IMR-90 (cell line): ENCODE results near the gene SENP7. TPM values are rescaled to one million over a fixed set of nuclear protein-coding genes. Genes with fewer than 3 reads are reported as not detected.
"Not testable (repeated sequence)": the region's sequence is repeated elsewhere in the genome, so short reads cannot be mapped to it uniquely, and the experiment has no call there.

Source experiments
- ATAC-seq: fragments of 200-7000 bp; cut with Tn5 transposase; 2 replicates; pipeline ENCODE4 v1.9.1; 2020; ENCODE audit warnings: low read depth, mild to moderate bottlenecking, moderate library complexity
- BruUV-seq: library from RNA; stranded (reverse); fragments of 400-500 nt; replicated peaks from 2 replicates; lab custom pipeline; 2021; lab: Mats Ljungman, UMichigan
- CTCF ChIA-PET: fragments of 300-600 bp; formaldehyde crosslinking; extraction: SDS; loops from one replicate; lab custom pipeline; 2021; ENCODE audit warnings: antibody characterized with exemption; lab: Yijun Ruan, JAX
- POLR2A ChIA-PET: fragments of 300-600 bp; sonication (Branson Sonifier 250); formaldehyde crosslinking; loops from one replicate; lab custom pipeline; 2022; ENCODE audit warnings: antibody characterized with exemption; ENCODE audit not compliant: unreplicated experiment; lab: Charles Lee
- DNase-seq: peaks from one replicate; pipeline ENCODE4 v3.0.0; 2013
- H2AFZ ChIP-seq: replicated peaks from 2 replicates; pipeline ENCODE3; 2013; ENCODE audit warnings: low read length, mild to moderate bottlenecking; ENCODE audit not compliant: poor library complexity
- H2AK5ac ChIP-seq: 2 replicates; pipeline ENCODE4 v1.6.1; 2013; ENCODE audit warnings: low read depth, low read length, inconsistent platforms
- H2AK9ac ChIP-seq: replicated peaks from 2 replicates; pipeline ENCODE3; 2013; ENCODE audit warnings: mild to moderate bottlenecking, low read depth, low read length, moderate library complexity; ENCODE audit not compliant: poor library complexity
- H2BK120ac ChIP-seq: 2 replicates; pipeline ENCODE4 v1.6.1; 2013; ENCODE audit warnings: low read depth, low read length, inconsistent platforms
- H2BK15ac ChIP-seq: 3 replicates; pipeline ENCODE4 v1.6.1; 2013; ENCODE audit warnings: low read depth, low read length, inconsistent platforms
- H2BK20ac ChIP-seq: 2 replicates; pipeline ENCODE4 v1.6.1; 2013; ENCODE audit warnings: low read depth, mild to moderate bottlenecking, inconsistent platforms, low read length, moderate library complexity
- H2BK5ac ChIP-seq: 2 replicates; pipeline ENCODE4 v1.6.1; 2013; ENCODE audit warnings: mild to moderate bottlenecking, low read depth, low read length, inconsistent platforms; ENCODE audit not compliant: poor library complexity, severe bottlenecking
- H3K14ac ChIP-seq: replicated peaks from 2 replicates; pipeline ENCODE4 v1.6.1; 2013; ENCODE audit warnings: low read depth, low read length, inconsistent platforms
- H3K18ac ChIP-seq: 2 replicates; pipeline ENCODE4 v1.6.1; 2013; ENCODE audit warnings: low read depth, low read length, control low read depth
- H3K23ac ChIP-seq: 2 replicates; pipeline ENCODE4 v1.6.1; 2013; ENCODE audit warnings: low read depth, low read length, inconsistent platforms
- H3K27ac ChIP-seq: 2 replicates; pipeline ENCODE4 v1.5.1; 2013; ENCODE audit warnings: mild to moderate bottlenecking, control low read depth, low read length; ENCODE audit not compliant: insufficient read depth
- H3K27me3 ChIP-seq: 2 replicates; pipeline ENCODE4 v1.6.1; 2013; ENCODE audit warnings: low read length; ENCODE audit not compliant: control insufficient read depth, insufficient read depth
- H3K36me3 ChIP-seq: 2 replicates; pipeline ENCODE4 v1.6.1; 2013; ENCODE audit warnings: low read length, mixed read lengths; ENCODE audit not compliant: control insufficient read depth, insufficient read depth
- H3K4ac ChIP-seq: 2 replicates; pipeline ENCODE4 v1.6.1; 2013; ENCODE audit warnings: low read depth, low read length, inconsistent platforms
- H3K4me1 ChIP-seq: 2 replicates; pipeline ENCODE4 v1.6.1; 2013; ENCODE audit warnings: low read length, mixed read lengths; ENCODE audit not compliant: control insufficient read depth, insufficient read depth
- H3K4me2 ChIP-seq: 2 replicates; pipeline ENCODE4 v1.6.1; 2013; ENCODE audit warnings: low read depth, mild to moderate bottlenecking, control low read depth, low read length, moderate library complexity
- H3K4me3 ChIP-seq: 2 replicates; pipeline ENCODE4 v1.5.1; 2013; ENCODE audit warnings: low read depth, mild to moderate bottlenecking, control low read depth, low read length, moderate library complexity; ENCODE audit not compliant: insufficient read depth
- H3K56ac ChIP-seq: 2 replicates; pipeline ENCODE4 v1.6.1; 2013; ENCODE audit warnings: low read length, inconsistent platforms; ENCODE audit not compliant: insufficient read depth; ENCODE audit errors: extremely low read depth
- H3K79me1 ChIP-seq, 2 experiments: 2 replicates each; pipeline ENCODE4 v1.6.1; 2013; ENCODE audit warnings: low read length in 2 of 2, inconsistent platforms in 1 of 2, low read depth in 1 of 2
- H3K9ac ChIP-seq: 2 replicates; pipeline ENCODE4 v1.6.1; 2013; ENCODE audit warnings: low read depth, low read length, control low read depth
- H3K9me1 ChIP-seq: 2 replicates; pipeline ENCODE4 v1.6.1; 2013; ENCODE audit warnings: low read length, inconsistent platforms; ENCODE audit not compliant: insufficient read depth
- H3K9me3 ChIP-seq: 2 replicates; pipeline ENCODE4 v1.6.1; 2013; ENCODE audit warnings: low read length; ENCODE audit not compliant: control insufficient read depth, insufficient read depth
- H4K20me1 ChIP-seq: 2 replicates; pipeline ENCODE4 v1.6.1; 2013; ENCODE audit warnings: low read length, inconsistent platforms; ENCODE audit not compliant: insufficient read depth
- H4K5ac ChIP-seq: 2 replicates; pipeline ENCODE4 v1.6.1; 2013; ENCODE audit warnings: mild to moderate bottlenecking, low read depth, low read length, control low read depth
- H4K8ac ChIP-seq, 2 experiments: 2 replicates each; pipeline ENCODE4 v1.6.1; 2013; ENCODE audit warnings: low read depth in 2 of 2, low read length in 2 of 2, control low read depth in 1 of 2, inconsistent platforms in 1 of 2
- H4K91ac ChIP-seq: 2 replicates; pipeline ENCODE4 v1.6.1; 2013; ENCODE audit warnings: low read depth, low read length, inconsistent platforms; ENCODE audit not compliant: insufficient read depth
- WGBS, 2 experiments: methylation state at CpG; one replicate each; pipeline versions ENCODE4 v1.1.5 to v1.1.7; 2013; ENCODE audit warnings: missing lambda C conversion rate in 2 of 2; ENCODE audit not compliant: insufficient read length in 1 of 2; ENCODE audit errors: extremely low coverage in 2 of 2; 5-methylcytosine and 5-hydroxymethylcytosine counted together
- dilution Hi-C: fragments of 300-500 bp; cut with HindIII; formaldehyde crosslinking; loops from one replicate; pipeline ENCODE4 v1.14.3; 2018; ENCODE audit warnings: low sequenced_read_pairs; ENCODE audit not compliant: unreplicated experiment
- in situ Hi-C: fragments of 300-500 bp; cut with MboI; formaldehyde crosslinking; loops from 3 replicates; pipeline ENCODE4 v1.14.3; 2019; ENCODE audit warnings: low sequenced_read_pairs, inconsistent platforms, mixed read lengths
- intact Hi-C: fragments of 100-400 bp; cut with micrococcal nuclease; formaldehyde crosslinking; loops from 2 replicates; pipeline ENCODE4 v1.10.0; 2022
- polyA plus RNA-seq, 3 experiments: library from polyadenylated mRNA; depleted of rRNA; stranded (reverse); fragments of >200 nt; gene quantifications; 2 replicates each; pipeline ENCODE4 v1.2.3, GENCODE V29; 2012; ENCODE audit warnings: low replicate concordance in 1 of 3
- total RNA-seq: library from RNA; depleted of rRNA; stranded (reverse); fragments of >200 nt; gene quantifications from 2 replicates; pipeline ENCODE4 v1.2.3, GENCODE V29; 2012

Gene SENP7
- total and polyA plus RNA-seq, 2 of the 4 experiments (the other 2 are of a cell fraction): 5.5 to 8.4 TPM

GRCh38 chr3:101467310-101467663, 45.7 kb downstream of the SENP7 start:
- H3K23ac ChIP-seq, in situ Hi-C loops: not testable (repeated sequence)

More at GRCh38 chr3:101467310-101467663, 45.7 kb downstream of the SENP7 start:
- peak overlapping the region; percentile 78; the same call in 1 of the 2 replicates for H4K5ac ChIP-seq
- peak overlapping the region; percentile 72; the same call in 1 of the 2 replicates for H3K4ac ChIP-seq
- POLR2A ChIA-PET, dilution Hi-C loops, ATAC-seq, H2AK9ac ChIP-seq, BruUV-seq, H2BK20ac ChIP-seq, H4K20me1 ChIP-seq, DNase-seq, CTCF ChIA-PET, H2AK5ac ChIP-seq, H3K56ac ChIP-seq, intact Hi-C loops, H3K36me3 ChIP-seq, H2BK15ac ChIP-seq, H3K4me1 ChIP-seq, H2AFZ ChIP-seq, H3K27me3 ChIP-seq, H3K9me3 ChIP-seq, H4K91ac ChIP-seq, H2BK120ac ChIP-seq: not testable (repeated sequence)
- peak overlapping the region; percentile 47; the same call in 1 of the 2 replicates for H3K4me3 ChIP-seq
- H3K18ac ChIP-seq: peak overlapping the region; percentile 0; the same call in 1 of the 2 replicates
- H4K8ac ChIP-seq: peak overlapping the region; percentile 80 to 87; a peak in 3 of 4 replicates
- H3K27ac ChIP-seq: peak overlapping the region; percentile 52; the same call in 1 of the 2 replicates
- H2BK5ac ChIP-seq: peak overlapping the region; percentile 78
- H3K9me1 ChIP-seq: peaks cover 12% of the 10 kb centered on the region
- no CpG with 5 or more reads among the region's 3 CpGs for WGBS, 2 experiments
- peaks cover 15 to 25% of the 10 kb centered on the region in 2 experiments for H3K79me1 ChIP-seq
- H3K4me2 ChIP-seq: peak overlapping the region; percentile 97
- H3K9ac ChIP-seq: peak overlapping the region; percentile 42; the same call in 1 of the 2 replicates
- peak overlapping the region; percentile 85; the same call in 1 of the 2 replicates for H3K14ac ChIP-seq
